Activated CD4-positive, alpha-beta T cell treated with anti-CD3 and anti-CD28 coated beads for 36 hours (primary cell): ENCODE measurements around the gene EFCAB10. TPM values are rescaled to one million over a fixed set of nuclear protein-coding genes. Genes with fewer than 3 reads are reported as not detected.
A peak's percentile ranks its signal among the peaks of the same experiment; 100 is the strongest.
"Not testable (repeated sequence)": the region's sequence is repeated elsewhere in the genome, so short reads cannot be mapped to it uniquely, and the experiment has no call there.

Experiments
- ATAC-seq: fragments of 200-7000 bp; cut with Tn5 transposase; one replicate; pipeline ENCODE4 v1.10.0; 2021; ENCODE audit warnings: mild to moderate bottlenecking, moderate library complexity
- CTCF ChIA-PET: fragments of 350-600 bp; sonication (Branson Sonifier 250); formaldehyde crosslinking; loops from one replicate; lab custom pipeline; 2021; ENCODE audit warnings: antibody characterized with exemption; lab: Charles Lee
- POLR2A ChIA-PET: fragments of 350-600 bp; sonication (Branson Sonifier 250); formaldehyde crosslinking; loops from one replicate; lab custom pipeline; 2021; ENCODE audit warnings: antibody characterized with exemption, inconsistent platforms; lab: Charles Lee
- DNase-seq: peaks from one replicate; pipeline ENCODE4 v3.0.0-alpha.2; 2020
- H3K27ac Mint-ChIP-seq: one replicate; pipeline ENCODE4 v1.8.0; 2021; ENCODE audit warnings: mixed read lengths
- H3K27me3 Mint-ChIP-seq: one replicate; pipeline ENCODE4 v1.8.0; 2021; ENCODE audit warnings: mixed read lengths
- H3K36me3 Mint-ChIP-seq: one replicate; pipeline ENCODE4 v1.8.0; 2021; ENCODE audit warnings: low read depth, mixed read lengths
- H3K4me1 Mint-ChIP-seq: one replicate; pipeline ENCODE4 v1.8.0; 2021; ENCODE audit warnings: mixed read lengths
- H3K4me3 Mint-ChIP-seq: one replicate; pipeline ENCODE4 v1.8.0; 2021; ENCODE audit warnings: mild to moderate bottlenecking, moderate library complexity, mixed read lengths
- H3K9me3 Mint-ChIP-seq: one replicate; pipeline ENCODE4 v1.8.0; 2021; ENCODE audit warnings: low read depth, mixed read lengths
- intact Hi-C, 2 experiments: fragments of 100-400 bp; cut with DNase I in 1 of 2; cut with micrococcal nuclease in 1 of 2; formaldehyde crosslinking; loops; one replicate each; pipeline versions ENCODE4 v1.14.2 to v1.15.1; 2022 to 2024; cut with DNase I, micrococcal nuclease
- total RNA-seq, 2 experiments: library from RNA; stranded (reverse); gene quantifications; one replicate each; pipeline ENCODE4 v1.2.3, GENCODE V29; 2021

The EFCAB10 gene
- total RNA-seq, 2 experiments from 2014 or later, result not detected

DNA sequence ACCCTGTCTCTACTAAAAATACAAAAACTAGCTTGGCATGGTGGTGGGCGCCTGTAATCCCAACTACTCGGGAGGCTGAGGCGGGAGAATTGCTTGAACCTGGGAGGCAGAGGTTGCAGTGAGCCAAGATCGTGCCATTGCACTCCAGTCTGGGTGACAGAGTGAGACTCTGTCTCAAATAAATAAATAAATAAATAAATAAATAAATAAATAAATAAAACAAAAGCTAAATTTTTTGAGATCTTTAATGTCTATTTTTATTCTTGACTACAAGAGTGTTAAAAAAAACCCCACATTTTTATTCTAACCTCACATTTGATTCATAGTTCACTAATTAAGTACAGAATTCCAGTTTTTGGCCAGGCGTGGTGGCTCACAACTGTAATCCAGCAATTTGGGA is 53.6 kb downstream of the EFCAB10 start:
- CTCF ChIA-PET, result interaction anchor here (0.7 kb wide), 1 partner anchor 224 kb away, joined by 4 read pairs; no protein-coding TSS in a partner anchor
- ATAC-seq, H3K27me3 Mint-ChIP-seq, DNase-seq, H3K36me3 Mint-ChIP-seq, H3K4me3 Mint-ChIP-seq, H3K4me1 Mint-ChIP-seq, H3K27ac Mint-ChIP-seq, H3K9me3 Mint-ChIP-seq: not testable (repeated sequence)
- POLR2A ChIA-PET, result interaction anchor here (0.7 kb wide), 1 partner anchor 589 kb away, joined by 3 read pairs; no protein-coding TSS in a partner anchor
- intact Hi-C loops, result loop anchor here in 1 of 2 experiments (10.0 kb wide), 1 partner anchor 1647 kb away; no protein-coding TSS in a partner anchor

DNA sequence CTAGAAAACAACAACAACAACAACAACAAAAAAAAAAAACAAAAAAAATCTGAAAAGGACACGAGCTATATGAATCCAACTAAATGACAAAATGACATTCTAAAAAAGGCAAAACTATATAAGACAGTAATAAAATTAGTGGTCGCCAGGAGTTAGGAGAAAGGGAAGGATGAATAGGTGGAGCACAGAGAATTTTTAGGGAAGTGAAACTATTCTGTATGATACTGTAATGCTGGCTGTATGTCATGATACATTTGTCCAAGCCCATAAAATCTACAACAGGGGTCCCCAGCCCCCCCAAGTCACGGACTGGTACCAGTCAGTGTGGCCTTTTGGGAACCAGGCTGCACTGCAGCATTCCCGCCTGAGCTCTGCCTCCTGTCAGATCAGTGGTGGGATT is 56.5 kb downstream of the EFCAB10 start:
- DNase-seq, result no peak
- Mint-ChIP-seq H3K36me3 (peaks cover 1% of the 10 kb centered on the region), H3K4me3 (no peak overlapping the region), H3K9me3 (no peaks in the 10 kb centered on the region), H3K4me1 (peaks cover 11% of the 10 kb centered on the region), H3K27ac (no peak overlapping the region), H3K27me3 (no peaks in the 10 kb centered on the region)
- ATAC-seq, result no peak
- POLR2A ChIA-PET, result no interaction called here
- intact Hi-C loops, result loop anchor here in 1 of 2 experiments (5.0 to 10.0 kb wide), 2 partner anchors 583 to 1650 kb away; no protein-coding TSS in a partner anchor
- CTCF ChIA-PET, result no interaction called here

DNA sequence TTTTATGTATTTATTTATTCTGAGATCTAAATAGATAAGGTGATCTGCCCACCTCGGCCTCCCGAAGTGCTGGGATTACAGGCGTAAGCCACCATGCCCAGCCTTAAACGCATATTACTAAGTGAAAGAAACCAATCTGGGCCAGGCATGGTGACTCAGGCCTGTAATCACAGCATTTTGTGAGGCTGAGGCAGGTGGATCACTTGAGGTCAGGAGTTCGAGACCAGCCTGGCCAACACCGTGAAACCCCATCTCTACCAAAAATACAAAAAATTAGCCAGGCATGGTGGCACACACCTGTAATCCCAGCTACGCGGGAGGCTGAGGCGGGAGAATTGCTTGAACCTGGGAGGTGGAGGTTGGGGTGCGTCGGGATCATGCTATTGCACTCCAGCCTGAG is 56.9 kb downstream of the EFCAB10 start:
- CTCF ChIA-PET, result interaction anchor here (1.7 kb wide), 1 partner anchor 7 kb away, joined by 8 read pairs; the partner anchor contains the start of gene RINT1
- POLR2A ChIA-PET, ATAC-seq, H3K9me3 Mint-ChIP-seq, H3K27me3 Mint-ChIP-seq, H3K27ac Mint-ChIP-seq, H3K36me3 Mint-ChIP-seq, DNase-seq, H3K4me3 Mint-ChIP-seq: not testable (repeated sequence)
- intact Hi-C loops, result loop anchor here in 1 of 2 experiments (5.0 to 10.0 kb wide), 2 partner anchors 582 to 1650 kb away; no protein-coding TSS in a partner anchor
- peaks cover 16% of the 10 kb centered on the region for H3K4me1 Mint-ChIP-seq

DNA sequence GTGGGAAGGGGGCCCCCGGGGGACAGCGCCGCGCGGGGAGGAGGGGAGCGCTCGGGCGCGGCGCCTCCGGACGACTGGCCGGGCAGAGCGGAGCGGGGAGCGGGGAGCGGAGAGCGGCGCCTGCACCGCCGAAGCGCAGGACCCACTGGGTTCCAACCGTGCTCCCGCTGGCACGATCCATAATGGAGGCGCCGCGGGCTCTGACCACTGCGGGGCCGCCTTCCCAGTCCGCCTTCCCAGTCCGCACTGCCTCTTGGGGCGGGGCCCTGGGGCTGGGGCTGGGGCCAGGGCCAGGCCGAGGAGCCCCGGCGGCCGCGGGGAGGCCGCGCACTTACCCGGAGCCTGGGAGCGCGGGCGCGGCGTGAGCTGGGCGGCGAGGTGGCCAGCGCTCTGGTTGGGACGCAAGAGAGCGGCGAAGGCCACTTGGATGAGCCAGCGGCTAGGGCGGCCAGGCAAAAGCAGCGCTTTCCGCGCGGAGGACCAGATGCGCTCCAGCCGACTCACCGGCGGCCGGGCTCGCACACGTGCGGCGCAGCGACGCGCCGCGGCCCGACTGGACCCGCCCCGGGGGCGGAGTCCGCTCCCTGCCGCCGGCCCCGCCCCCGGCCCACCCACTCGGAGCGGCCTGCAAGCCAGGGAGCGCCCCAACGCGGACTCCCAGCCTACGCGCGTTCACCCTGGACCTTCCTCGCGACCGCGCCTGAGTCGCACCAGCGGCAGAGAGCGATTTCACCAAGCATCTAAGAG is 59.4 kb downstream of the EFCAB10 start, which contains the start of gene PUS7:
TSS of gene PUS7 (minus strand) at position 555 of the 747 bp plus-strand sequence. CDS start 13,759 bp downstream, outside the sequence.
- intact Hi-C loops, result loop anchor here (1.0 to 10.0 kb wide), 6 partner anchors 10 to 1653 kb away; partner anchors contain the start of genes RINT1 (in 2 of the 2), KMT2E (in 1 of the 2), SRPK2 (in 1 of the 2) and SYPL1 (in 1 of the 2)
- ATAC-seq (peak; percentile 89), DNase-seq (peak; percentile 91)
- CTCF ChIA-PET, result interaction anchor here (0.5 kb wide), 1 partner anchor 224 kb away, joined by 3 read pairs; no protein-coding TSS in a partner anchor
- H3K4me3 Mint-ChIP-seq, result peak within 1 kb of the TSS; percentile 92
- H3K36me3 Mint-ChIP-seq, result peaks cover 10% of the 10 kb centered on the region
- H3K27me3 Mint-ChIP-seq, result no peaks in the 10 kb centered on the region
- POLR2A ChIA-PET, result no interaction called here
- no peaks in the 10 kb centered on the region for H3K9me3 Mint-ChIP-seq
- peaks cover 17% of the 10 kb centered on the region for H3K4me1 Mint-ChIP-seq
- H3K27ac Mint-ChIP-seq, result peak within 1 kb of the TSS; percentile 90

DNA sequence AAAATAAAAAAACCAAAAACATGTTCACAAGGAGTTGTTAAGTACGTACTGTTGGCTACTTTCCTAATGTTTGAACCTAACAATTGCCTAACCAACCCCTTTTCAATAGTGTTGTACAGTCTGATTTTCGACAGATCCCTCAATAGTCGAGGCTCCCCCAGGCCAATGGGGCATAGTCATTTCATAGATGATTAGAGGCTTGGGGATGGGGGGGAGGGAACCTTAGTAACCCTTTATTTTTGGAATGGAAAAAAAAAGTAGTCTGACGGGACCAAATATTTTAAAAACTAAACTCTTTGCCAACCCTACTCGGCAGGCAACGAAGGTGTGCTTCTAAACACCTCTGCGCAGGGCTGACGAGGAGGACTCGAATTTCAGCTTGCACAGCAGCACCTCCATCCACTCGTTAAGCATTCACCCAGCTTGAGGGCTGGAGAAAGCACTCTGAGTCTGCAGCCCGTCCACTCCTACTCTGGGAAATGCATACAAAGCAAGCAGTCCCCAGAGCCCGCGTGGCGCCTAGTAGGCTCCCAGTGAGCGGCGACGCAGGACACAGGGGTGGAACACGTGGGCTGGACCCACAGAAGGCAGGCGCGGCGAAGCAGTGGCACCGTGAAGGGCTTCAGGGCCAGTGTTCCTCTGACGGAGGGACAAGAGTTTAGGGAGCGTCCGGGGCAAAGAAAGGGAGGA is 60.1 kb downstream of the EFCAB10 start:
- CTCF ChIA-PET, result interaction anchor here (0.5 kb wide), 1 partner anchor 224 kb away, joined by 3 read pairs; no protein-coding TSS in a partner anchor
- Mint-ChIP-seq H3K27me3 (no peaks in the 10 kb centered on the region), H3K4me1 (peaks cover 17% of the 10 kb centered on the region), H3K27ac (peak overlapping the region; percentile 90), H3K9me3 (no peaks in the 10 kb centered on the region), H3K36me3 (peaks cover 13% of the 10 kb centered on the region), H3K4me3 (peak overlapping the region; percentile 92)
- ATAC-seq (peak; percentile 47), DNase-seq (peak; percentile 71)
- POLR2A ChIA-PET, result no interaction called here
- intact Hi-C loops, result loop anchor here in 1 of 2 experiments (5.0 to 10.0 kb wide), 2 partner anchors 579 to 1654 kb away; no protein-coding TSS in a partner anchor

DNA sequence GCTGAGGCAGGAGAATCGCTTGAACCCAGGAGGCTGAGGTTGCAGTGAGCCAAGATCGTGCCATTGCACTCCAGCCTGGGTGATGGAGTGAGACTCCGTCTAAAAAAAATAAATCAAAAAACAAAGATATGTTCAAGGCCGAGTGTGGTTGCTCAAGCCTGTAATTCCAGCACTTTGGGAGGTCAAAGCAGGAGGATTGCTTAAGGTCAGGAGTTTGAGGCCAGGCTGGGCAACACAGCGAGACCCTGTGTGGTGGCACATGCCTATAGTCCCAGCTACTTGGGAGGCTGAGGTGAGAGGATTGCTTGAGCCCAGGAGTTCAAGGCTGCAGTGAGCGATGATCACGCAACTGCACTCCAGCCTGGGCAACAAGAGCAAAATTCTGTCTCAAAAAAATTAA is 60.7 kb downstream of the EFCAB10 start:
- peaks cover 17% of the 10 kb centered on the region for H3K4me1 Mint-ChIP-seq
- intact Hi-C loops, result loop anchor here in 1 of 2 experiments (5.0 to 10.0 kb wide), 2 partner anchors 578 to 1654 kb away; no protein-coding TSS in a partner anchor
- CTCF ChIA-PET, result interaction anchor here (0.6 kb wide), 1 partner anchor 209 kb away, joined by 3 read pairs; no protein-coding TSS in a partner anchor
- POLR2A ChIA-PET, H3K27me3 Mint-ChIP-seq, H3K9me3 Mint-ChIP-seq, ATAC-seq, H3K27ac Mint-ChIP-seq, DNase-seq: not testable (repeated sequence)
- H3K36me3 Mint-ChIP-seq, result peaks cover 13% of the 10 kb centered on the region
- H3K4me3 Mint-ChIP-seq, result peak overlapping the region; percentile 57

DNA sequence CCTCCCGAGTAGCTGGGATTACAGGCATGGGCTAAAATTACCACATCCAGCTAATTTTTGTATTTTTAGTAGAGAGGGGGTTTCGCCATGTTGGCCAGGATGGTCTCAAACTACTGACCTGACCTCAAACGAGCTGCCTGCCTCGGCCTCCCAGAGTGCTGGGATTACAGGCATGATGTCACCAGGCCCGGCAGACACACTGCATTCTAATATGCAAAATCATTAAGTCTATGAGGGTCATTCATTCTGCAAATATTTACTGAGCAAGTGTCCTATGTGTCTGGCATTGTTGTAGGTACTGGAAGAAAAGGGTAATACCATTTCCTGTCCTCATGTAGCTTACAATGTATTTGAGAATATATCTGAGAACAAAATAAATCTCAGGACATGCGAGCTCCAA is 61.9 kb downstream of the EFCAB10 start:
- no peaks in the 10 kb centered on the region for H3K27me3 Mint-ChIP-seq
- CTCF ChIA-PET, result interaction anchor here (0.5 to 1.8 kb wide), 6 partner anchors 10 to 592 kb away, joined by 3 to 10 read pairs (median 3); partner anchors contain the start of gene RINT1
- peak overlapping the region; percentile 57 for H3K4me3 Mint-ChIP-seq
- POLR2A ChIA-PET, result interaction anchor here (0.6 to 0.9 kb wide), 3 partner anchors 13 to 200 kb away, joined by 3 to 7 read pairs (median 3); partner anchors contain the start of gene RINT1
- intact Hi-C loops, result no loop called here
- H3K4me1 Mint-ChIP-seq, result peaks cover 27% of the 10 kb centered on the region
- ATAC-seq (no peak), DNase-seq (no peak)
- peaks cover 18% of the 10 kb centered on the region for H3K36me3 Mint-ChIP-seq
- no peak overlapping the region for H3K27ac Mint-ChIP-seq
- no peaks in the 10 kb centered on the region for H3K9me3 Mint-ChIP-seq

DNA sequence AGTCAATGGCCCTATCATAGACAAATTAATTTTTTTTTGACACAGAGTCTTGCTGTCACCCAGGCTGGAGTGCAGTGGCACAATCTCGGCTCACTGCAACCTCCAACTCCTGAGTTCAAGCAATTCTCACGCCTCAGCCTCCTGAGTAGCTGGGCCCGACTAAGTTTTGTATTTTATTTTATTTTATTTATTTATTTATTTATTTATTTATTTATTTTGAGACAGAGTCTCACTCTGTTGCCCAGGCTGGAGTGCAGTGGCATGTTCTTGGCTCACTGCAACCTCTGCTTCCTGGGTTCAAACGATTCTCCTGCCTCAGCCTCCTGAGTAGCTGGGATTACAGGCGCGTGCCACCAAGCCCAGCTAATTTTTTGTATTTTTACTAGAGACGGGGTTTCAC is 65.7 kb downstream of the EFCAB10 start:
- H3K27me3 Mint-ChIP-seq, DNase-seq, H3K9me3 Mint-ChIP-seq, H3K27ac Mint-ChIP-seq, H3K4me3 Mint-ChIP-seq, intact Hi-C loops, ATAC-seq, POLR2A ChIA-PET: not testable (repeated sequence)
- H3K4me1 Mint-ChIP-seq, result peaks cover 40% of the 10 kb centered on the region
- CTCF ChIA-PET, result interaction anchor here (0.6 to 1.6 kb wide), 2 partner anchors 16 to 72 kb away, joined by 3 read pairs; partner anchors contain the start of gene RINT1
- peaks cover 33% of the 10 kb centered on the region for H3K36me3 Mint-ChIP-seq

Other genes starting within 250 kb of the EFCAB10 start
- 10 to 100 TPM; 42.7 to 42.9 TPM for gene SRPK2, start 192.6 kb downstream of the EFCAB10 start, total RNA-seq
- 10 to 100 TPM; 31.9 to 33.8 TPM for gene PUS7, start 59.2 kb downstream of the EFCAB10 start, total RNA-seq
- 10 to 100 TPM; 21.2 to 26.2 TPM for gene RINT1, start 49.3 kb downstream of the EFCAB10 start, total RNA-seq